Effector memory CD4-positive, alpha-beta T cell (primary cell): ENCODE data around the gene TLE4.
"Not testable (repeated sequence)": the region's sequence is repeated elsewhere in the genome, so short reads cannot be mapped to it uniquely, and the experiment has no call there.

Experiments used
- DNase-seq, 3 donors: peaks; one replicate each; pipeline ENCODE4 v3.0.0-alpha.2; 2020
- H3K27ac ChIP-seq: 2 replicates; pipeline ENCODE4 v1.7.0; 2013; ENCODE audit warnings: mild to moderate bottlenecking, low read length, moderate library complexity; ENCODE audit not compliant: insufficient read depth, poor library complexity, severe bottlenecking
- H3K27me3 ChIP-seq: replicated peaks from 2 replicates; pipeline ENCODE4 v1.7.0; 2013; ENCODE audit warnings: mild to moderate bottlenecking, low read length; ENCODE audit not compliant: insufficient read depth, control insufficient read depth, poor library complexity, severe bottlenecking
- H3K36me3 ChIP-seq: 2 replicates; pipeline ENCODE4 v1.7.0; 2013; ENCODE audit warnings: mild to moderate bottlenecking, low read length, moderate library complexity; ENCODE audit not compliant: control insufficient read depth, insufficient read depth
- H3K4me1 ChIP-seq: 2 replicates; pipeline ENCODE4 v1.7.0; 2013; ENCODE audit warnings: low read length, mild to moderate bottlenecking; ENCODE audit not compliant: control insufficient read depth, insufficient read depth, poor library complexity, severe bottlenecking
- H3K4me3 ChIP-seq: 2 replicates; pipeline ENCODE4 v1.7.0; 2013; ENCODE audit warnings: low read length, low read depth, mild to moderate bottlenecking; ENCODE audit not compliant: insufficient read depth, poor library complexity, severe bottlenecking
- H3K9me3 ChIP-seq: 2 replicates; pipeline ENCODE4 v1.7.0; 2013; ENCODE audit warnings: mild to moderate bottlenecking, low read length, moderate library complexity; ENCODE audit not compliant: control insufficient read depth

TLE4 gene

GRCh38 chr9:79603222-79603920 lies 31.6 kb downstream of the TLE4 start:
- no peak for DNase-seq
- H3K9me3 ChIP-seq = no peaks in the 10 kb centered on the region
- no peak overlapping the region for H3K27ac ChIP-seq
- no peaks in the 10 kb centered on the region for H3K36me3 ChIP-seq
- peaks cover 5% of the 10 kb centered on the region for H3K4me1 ChIP-seq
- no peak overlapping the region for H3K4me3 ChIP-seq
- H3K27me3 ChIP-seq = no peaks in the 10 kb centered on the region

- no peak for DNase-seq
- Histone ChIP-seq H3K9me3 (no peaks in the 10 kb centered on the region), H3K4me3 (no peak overlapping the region), H3K27ac (no peak overlapping the region), H3K27me3 (no peaks in the 10 kb centered on the region), H3K4me1 (peaks cover 5% of the 10 kb centered on the region), H3K36me3 (no peaks in the 10 kb centered on the region)
These were observed 32.4 kb downstream of the TLE4 start for GRCh38 chr9:79604149-79604548.

GRCh38 chr9:79604921-79605562 lies 33.3 kb downstream of the TLE4 start:
- Histone ChIP-seq H3K4me3 (no peak overlapping the region), H3K9me3 (no peaks in the 10 kb centered on the region), H3K27ac (no peak overlapping the region), H3K4me1 (peaks cover 5% of the 10 kb centered on the region), H3K27me3 (no peaks in the 10 kb centered on the region), H3K36me3 (no peaks in the 10 kb centered on the region)
- DNase-seq = no peak

GRCh38 chr9:79606529-79606928 lies 34.8 kb downstream of the TLE4 start:
- H3K27ac ChIP-seq, H3K36me3 ChIP-seq, H3K9me3 ChIP-seq, H3K4me1 ChIP-seq, H3K4me3 ChIP-seq, H3K27me3 ChIP-seq, DNase-seq: not testable (repeated sequence)

GRCh38 chr9:79609468-79610018 lies 37.8 kb downstream of the TLE4 start:
- no peaks in the 10 kb centered on the region for H3K36me3 ChIP-seq
- peaks cover 5% of the 10 kb centered on the region for H3K4me1 ChIP-seq
- no peaks in the 10 kb centered on the region for H3K9me3 ChIP-seq
- H3K27ac ChIP-seq = no peak overlapping the region
- no peak for DNase-seq
- no peak overlapping the region for H3K4me3 ChIP-seq
- no peaks in the 10 kb centered on the region for H3K27me3 ChIP-seq

GRCh38 chr9:79610019-79610631 lies 38.4 kb downstream of the TLE4 start:
- Histone ChIP-seq H3K4me3 (no peak overlapping the region), H3K4me1 (peaks cover 5% of the 10 kb centered on the region), H3K27ac (no peak overlapping the region), H3K27me3 (no peaks in the 10 kb centered on the region), H3K9me3 (no peaks in the 10 kb centered on the region), H3K36me3 (no peaks in the 10 kb centered on the region)
- DNase-seq = no peak

- DNase-seq = no peak
- Histone ChIP-seq H3K36me3 (no peaks in the 10 kb centered on the region), H3K27ac (no peak overlapping the region), H3K4me3 (no peak overlapping the region), H3K27me3 (no peaks in the 10 kb centered on the region), H3K4me1 (peaks cover 5% of the 10 kb centered on the region), H3K9me3 (no peaks in the 10 kb centered on the region)
These were observed 39.2 kb downstream of the TLE4 start for GRCh38 chr9:79610791-79611614.

- no peak overlapping the region for H3K27ac ChIP-seq
- H3K4me1 ChIP-seq = peaks cover 5% of the 10 kb centered on the region
- H3K9me3 ChIP-seq = no peaks in the 10 kb centered on the region
- no peak for DNase-seq
- no peaks in the 10 kb centered on the region for H3K27me3 ChIP-seq
- no peaks in the 10 kb centered on the region for H3K36me3 ChIP-seq
- H3K4me3 ChIP-seq = no peak overlapping the region
These were observed 41.4 kb downstream of the TLE4 start for GRCh38 chr9:79613145-79613544.

GRCh38 chr9:79615038-79615437 lies 43.3 kb downstream of the TLE4 start:
- DNase-seq = no peak
- Histone ChIP-seq H3K9me3 (no peaks in the 10 kb centered on the region), H3K27ac (no peak overlapping the region), H3K27me3 (no peaks in the 10 kb centered on the region), H3K4me3 (no peak overlapping the region), H3K36me3 (no peaks in the 10 kb centered on the region), H3K4me1 (peaks cover 5% of the 10 kb centered on the region)
